H1 (cell line): ENCODE data around the gene FMN2. TPM values are rescaled to one million over a fixed set of nuclear protein-coding genes. Genes with fewer than 3 reads are reported as not detected.

Source experiments
- CTCF ChIA-PET: fragments of 300-600 bp; sonication (Branson Sonifier 250); formaldehyde crosslinking; loops from one replicate; lab custom pipeline; 2021; ENCODE audit not compliant: partially characterized antibody; lab: Charles Lee
- POLR2A ChIA-PET: fragments of 300-600 bp; sonication (Branson Sonifier 250); formaldehyde crosslinking; loops from one replicate; lab custom pipeline; 2021; ENCODE audit warnings: inconsistent platforms; ENCODE audit not compliant: partially characterized antibody; lab: Charles Lee
- DNase-seq, 2 experiments: peaks; one replicate each; pipeline versions ENCODE4 v3.0.0 to v3.0.0-alpha.2; 2010 to 2022; ENCODE audit warnings: low spot score in 2 of 2, low read depth in 1 of 2, mixed read lengths in 1 of 2
- FAIRE-seq: peaks from 2 replicates; lab custom pipeline; 2011; peaks lifted over from hg19 to GRCh38; lab: Jason Lieb, UNC
- H2AFZ ChIP-seq: 2 replicates; pipeline ENCODE4 v1.8.1; 2012; ENCODE audit warnings: low read length, inconsistent platforms
- H2AK5ac ChIP-seq: 2 replicates; pipeline ENCODE4 v1.6.1; 2013; ENCODE audit warnings: low read depth, low read length
- H2BK120ac ChIP-seq: replicated peaks from 2 replicates; pipeline ENCODE3; 2013; ENCODE audit warnings: low read depth, low read length, inconsistent platforms
- H2BK12ac ChIP-seq: 2 replicates; pipeline ENCODE4 v1.6.1; 2013; ENCODE audit warnings: low read depth, low read length
- H2BK15ac ChIP-seq: 2 replicates; pipeline ENCODE4 v1.6.1; 2013; ENCODE audit warnings: low read length
- H2BK20ac ChIP-seq: 2 replicates; pipeline ENCODE4 v1.6.1; 2013; ENCODE audit warnings: low read length
- H2BK5ac ChIP-seq: 2 replicates; pipeline ENCODE4 v1.6.1; 2013; ENCODE audit warnings: low read depth, low read length
- H3K14ac ChIP-seq: 2 replicates; pipeline ENCODE4 v1.6.1; 2013; ENCODE audit warnings: inconsistent platforms; ENCODE audit not compliant: insufficient read length
- H3K18ac ChIP-seq: 2 replicates; pipeline ENCODE4 v1.6.1; 2013; ENCODE audit warnings: low read length; ENCODE audit errors: extremely low read depth
- H3K23ac ChIP-seq: 2 replicates; pipeline ENCODE4 v1.6.1; 2013; ENCODE audit warnings: inconsistent platforms; ENCODE audit not compliant: insufficient read length
- H3K23me2 ChIP-seq: 2 replicates; pipeline ENCODE4 v1.6.1; 2013; ENCODE audit warnings: low read depth, low read length
- H3K27ac ChIP-seq: 2 replicates; pipeline ENCODE4 v1.6.1; 2011; ENCODE audit warnings: low read depth, low read length, inconsistent platforms
- H3K27me3 ChIP-seq, 4 experiments: replicated peaks in 1 of 4; 1 replicate in 1 of 4; 2 replicates in 3 of 4; pipeline versions ENCODE4 v1.6.1 to v1.8.1; 2011 to 2013; ENCODE audit warnings: low read length in 3 of 4, mild to moderate bottlenecking in 3 of 4, inconsistent platforms in 2 of 4, mixed read lengths in 2 of 4, moderate library complexity in 1 of 4; ENCODE audit not compliant: control insufficient read depth in 3 of 4, insufficient read depth in 3 of 4; ENCODE audit errors: extremely low read depth in 1 of 4
- H3K36me3 ChIP-seq, 4 experiments: 2 replicates each; pipeline versions ENCODE4 v1.6.1 to v1.8.1; 2011 to 2013; ENCODE audit warnings: mild to moderate bottlenecking in 4 of 4, low read length in 3 of 4, moderate library complexity in 2 of 4, control low read depth in 1 of 4, inconsistent platforms in 1 of 4; ENCODE audit not compliant: insufficient read depth in 4 of 4, control insufficient read depth in 2 of 4
- H3K4ac ChIP-seq: replicated peaks from 2 replicates; pipeline ENCODE3; 2013; ENCODE audit warnings: low read length, low read depth, mixed read lengths, inconsistent platforms; ENCODE audit not compliant: insufficient read length
- H3K4me1 ChIP-seq, 4 experiments: replicated peaks in 1 of 4; 1 replicate in 1 of 4; 2 replicates in 3 of 4; pipeline versions ENCODE4 v1.6.1 to v1.8.1; 2011 to 2013; ENCODE audit warnings: low read length in 3 of 4, inconsistent platforms in 2 of 4, mixed read lengths in 1 of 4; ENCODE audit not compliant: insufficient read depth in 4 of 4, control insufficient read depth in 3 of 4
- H3K4me2 ChIP-seq, 2 experiments: 2 replicates each; pipeline versions ENCODE4 v1.6.1 to v1.8.1; 2011 to 2013; ENCODE audit warnings: low read depth in 2 of 2, low read length in 2 of 2, control low read depth in 1 of 2, inconsistent platforms in 1 of 2, mild to moderate bottlenecking in 1 of 2; ENCODE audit not compliant: insufficient read depth in 1 of 2
- H3K4me3 ChIP-seq, 4 experiments: fragments of 200-600, 300-600 bp in 1 of 4; sonication (generic), shearing (Covaris generic), sonication (Bioruptor Twin) in 1 of 4; 2 replicates each; pipeline versions ENCODE4 v1.5.1 to v1.8.1; 2011 to 2016; ENCODE audit warnings: low read length in 4 of 4, low read depth in 3 of 4, control low read depth in 2 of 4, inconsistent platforms in 2 of 4, mild to moderate bottlenecking in 2 of 4, mixed read lengths in 1 of 4, moderate library complexity in 1 of 4; ENCODE audit not compliant: insufficient read depth in 2 of 4; ENCODE audit errors: extremely low read depth in 1 of 4
- H3K56ac ChIP-seq: replicated peaks from 2 replicates; pipeline ENCODE3; 2013; ENCODE audit warnings: low read depth, mild to moderate bottlenecking, mixed read lengths, low read length, inconsistent platforms; ENCODE audit not compliant: insufficient read length
- H3K79me1 ChIP-seq: 2 replicates; pipeline ENCODE4 v1.6.1; 2013; ENCODE audit warnings: low read depth, low read length, control low read depth
- H3K79me2 ChIP-seq, 2 experiments: 2 replicates each; pipeline versions ENCODE4 v1.6.1 to v1.8.1; 2012 to 2013; ENCODE audit warnings: low read length in 2 of 2, mild to moderate bottlenecking in 2 of 2, inconsistent platforms in 1 of 2; ENCODE audit not compliant: insufficient read depth in 2 of 2, control insufficient read depth in 1 of 2
- H3K9ac ChIP-seq, 4 experiments: replicated peaks in 1 of 4; 1 replicate in 1 of 4; 2 replicates in 3 of 4; pipeline versions ENCODE4 v1.6.1 to v1.8.1; 2011 to 2013; ENCODE audit warnings: low read depth in 3 of 4, low read length in 3 of 4, control low read depth in 2 of 4, mild to moderate bottlenecking in 2 of 4, moderate library complexity in 2 of 4, inconsistent platforms in 1 of 4; ENCODE audit errors: extremely low read depth in 1 of 4
- H3K9me3 ChIP-seq, 2 experiments: 2 replicates each; pipeline versions ENCODE4 v1.6.1 to v1.8.1; 2012 to 2013; ENCODE audit warnings: mild to moderate bottlenecking in 2 of 2, moderate library complexity in 2 of 2, control low read depth in 1 of 2, inconsistent platforms in 1 of 2, low read depth in 1 of 2, low read length in 1 of 2, mixed read lengths in 1 of 2; ENCODE audit not compliant: insufficient read depth in 2 of 2
- H4K20me1 ChIP-seq, 2 experiments: replicated peaks in 1 of 2; 2 replicates each; pipeline versions ENCODE3 to v1.8.1; 2011 to 2013; ENCODE audit warnings: inconsistent platforms in 2 of 2, low read length in 2 of 2, mild to moderate bottlenecking in 1 of 2; ENCODE audit not compliant: insufficient read depth in 2 of 2, control insufficient read depth in 1 of 2
- H4K5ac ChIP-seq: 2 replicates; pipeline ENCODE4 v1.6.1; 2013; ENCODE audit warnings: low read length, low read depth, mixed read lengths, inconsistent platforms; ENCODE audit not compliant: insufficient read length
- H4K8ac ChIP-seq: 2 replicates; pipeline ENCODE4 v1.8.0; 2013; ENCODE audit warnings: mild to moderate bottlenecking, moderate library complexity, low read length, inconsistent platforms; ENCODE audit not compliant: insufficient read depth; ENCODE audit errors: extremely low read depth
- H4K91ac ChIP-seq: replicated peaks from 2 replicates; pipeline ENCODE3; 2013; ENCODE audit warnings: low read length, mixed read lengths, inconsistent platforms; ENCODE audit not compliant: insufficient read length
- BCL11A ChIP-seq, 2 experiments: IDR thresholded peaks; one replicate each; pipeline ENCODE4 v1.6.1; 2011; ENCODE audit warnings: low read depth in 2 of 2, low read length in 2 of 2, mild to moderate bottlenecking in 2 of 2
- BRCA1 ChIP-seq: IDR thresholded peaks from 2 replicates; pipeline ENCODE4 v1.6.1; 2012; ENCODE audit warnings: low read depth, low read length, improper control_type of control experiment
- CEBPB ChIP-seq: IDR thresholded peaks from 2 replicates; pipeline ENCODE4 v1.6.1; 2012; ENCODE audit warnings: low read depth, low read length
- EGR1 ChIP-seq: IDR thresholded peaks from 2 replicates; pipeline ENCODE4 v1.6.1; 2011; ENCODE audit warnings: low read depth, low read length, borderline replicate concordance
- HDAC6 ChIP-seq: IDR thresholded peaks from one replicate; pipeline ENCODE4 v1.7.1; 2012; ENCODE audit warnings: low read depth, mild to moderate bottlenecking, inconsistent platforms, low read length, moderate library complexity
- JUND ChIP-seq: IDR thresholded peaks from 2 replicates; pipeline ENCODE4 v1.6.1; 2011; ENCODE audit warnings: mild to moderate bottlenecking, improper control_type of control experiment, low read length
- MAFK ChIP-seq: IDR thresholded peaks from 2 replicates; pipeline ENCODE4 v1.6.1; 2012; ENCODE audit warnings: low read depth, mild to moderate bottlenecking, improper control_type of control experiment, low read length
- NRF1 ChIP-seq: IDR thresholded peaks from 2 replicates; pipeline ENCODE4 v1.6.1; 2011; ENCODE audit warnings: mild to moderate bottlenecking, low read depth, low read length, improper control_type of control experiment
- RXRA ChIP-seq: IDR thresholded peaks from 2 replicates; pipeline ENCODE4 v1.6.1; 2011; ENCODE audit warnings: low read depth, mild to moderate bottlenecking, low read length, moderate library complexity; ENCODE audit not compliant: insufficient read depth
- SP1 ChIP-seq: IDR thresholded peaks from 2 replicates; pipeline ENCODE4 v1.6.1; 2011; ENCODE audit warnings: low read depth, low read length
- SP4 ChIP-seq: IDR thresholded peaks from 2 replicates; pipeline ENCODE4 v1.6.1; 2012; ENCODE audit warnings: low read length, inconsistent platforms
- SRF ChIP-seq: IDR thresholded peaks from 2 replicates; pipeline ENCODE4 v1.6.1; 2011; ENCODE audit warnings: mild to moderate bottlenecking, low read depth, low read length, moderate library complexity
- TCF12 ChIP-seq: IDR thresholded peaks from 2 replicates; pipeline ENCODE4 v1.6.1; 2011; ENCODE audit warnings: low read depth, mild to moderate bottlenecking, low read length
- TEAD4 ChIP-seq: IDR thresholded peaks from 2 replicates; pipeline ENCODE4 v1.6.1; 2012; ENCODE audit warnings: low read depth, low read length, inconsistent platforms, mixed read lengths
- YY1 ChIP-seq: IDR thresholded peaks from 2 replicates; pipeline ENCODE4 v1.6.1; 2011; ENCODE audit warnings: low read depth, mild to moderate bottlenecking, low read length
- WGBS, 2 experiments: shearing (Covaris generic) in 1 of 2; methylation state at CpG; one replicate each; pipeline versions ENCODE4 v1.1.6 to v1.1.7; 2013 to 2015; ENCODE audit warnings: low lambda C conversion rate in 2 of 2, mixed read lengths in 2 of 2, inconsistent platforms in 1 of 2, low coverage in 1 of 2, missing lambda C conversion rate in 1 of 2; ENCODE audit not compliant: insufficient replicate concordance in 2 of 2, insufficient coverage in 1 of 2, insufficient read length in 1 of 2; ENCODE audit errors: extremely low coverage in 1 of 2, missing lambda C conversion rate in 1 of 2; 5-methylcytosine and 5-hydroxymethylcytosine counted together
- polyA plus RNA-seq, 7 experiments: library from polyadenylated mRNA; depleted of rRNA in 3 of 7; stranded (reverse) in 5 of 7; unstranded in 2 of 7; fragments of >200 nt in 5 of 7; fragments of 200-250 nt in 2 of 7; gene quantifications; 1 replicate in 5 of 7; 2 replicates in 1 of 7; 4 replicates in 1 of 7; pipeline versions ENCODE4 v1.2.1 to v1.2.3, GENCODE V29; 2011 to 2013; ENCODE audit warnings: missing spikeins in 2 of 7, mixed read lengths in 2 of 7
- total RNA-seq: library from RNA; stranded (reverse); fragmentation: NEBNext Ultra II Directional; extraction: Animal tissue kit (Norgen Biotek cat#: 25700); gene quantifications from 2 replicates; pipeline ENCODE4 v1.2.1, GENCODE V29; 2021
- TF ChIP-seq, protein P1 (sequence below): IDR thresholded peaks from 2 replicates; pipeline ENCODE4 v1.6.1; 2011; ENCODE audit warnings: low read depth, mild to moderate bottlenecking, low read length; ENCODE audit not compliant: insufficient read depth

The FMN2 gene
- total and polyA plus RNA-seq, 2 of the 8 experiments (the other 6 are each of a cell fraction or from before 2014, with no cell fraction given) = 0.83 to 2.0 TPM

DNA sequence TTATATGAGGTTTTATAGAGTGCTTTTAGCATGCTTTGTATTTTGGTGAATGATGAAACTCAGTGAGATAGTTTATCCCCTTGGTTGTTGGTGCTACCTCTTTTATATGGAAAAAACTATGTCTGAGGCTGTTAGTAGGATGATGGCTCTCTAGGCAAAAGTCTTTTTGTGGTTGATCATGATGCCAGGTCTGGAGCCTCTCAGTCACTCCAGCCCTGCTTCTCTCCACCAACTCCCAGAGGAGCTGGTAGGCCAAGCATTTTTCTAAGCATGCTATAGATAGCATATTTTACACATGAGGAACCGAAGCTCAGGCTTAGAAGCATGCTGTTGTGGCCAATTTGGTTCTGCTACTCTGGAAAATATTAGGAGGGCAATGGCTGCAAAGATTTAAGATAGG, 82.2 kb downstream of the FMN2 start:
- Histone ChIP-seq H3K4me3 (no peak overlapping the region), H3K4me2 (no peak overlapping the region), H3K56ac (no peak overlapping the region), H2AFZ (no peak overlapping the region), H3K23ac (no peak overlapping the region), H3K36me3 (no peaks in the 10 kb centered on the region), H4K5ac (no peak overlapping the region), H3K27ac (no peak overlapping the region), H3K79me2 (no peaks in the 10 kb centered on the region), H4K20me1 (no peaks in the 10 kb centered on the region), H3K18ac (no peak overlapping the region), H4K91ac (no peak overlapping the region), H3K4me1 (no peaks in the 10 kb centered on the region), H3K9ac (no peak overlapping the region), H3K27me3 (no peaks in the 10 kb centered on the region), H2BK20ac (no peak overlapping the region), H2BK12ac (no peak overlapping the region), H3K23me2 (no peaks in the 10 kb centered on the region), H2AK5ac (no peak overlapping the region), H2BK15ac (no peak overlapping the region), H3K79me1 (no peaks in the 10 kb centered on the region), H2BK5ac (no peak overlapping the region), H3K14ac (no peak overlapping the region), H4K8ac (no peak overlapping the region), H3K4ac (no peak overlapping the region), H2BK120ac (no peak overlapping the region), H3K9me3 (no peaks in the 10 kb centered on the region)
- DNase-seq = no peak
- 100% methylated on average over 1 of the region's 1 CpG; no CpG with 5 or more reads in 1 of the 2 experiments for WGBS, 2 experiments
- ChIA-PET CTCF (interaction anchor here (1.0 to 2.8 kb wide), 5 partner anchors 14 to 51 kb away, joined by 3 to 13 read pairs (median 3); no protein-coding TSS in a partner anchor), POLR2A (no interaction called here)
- no peak for FAIRE-seq
- TF ChIP-seq SP1 = no peak
- TF ChIP-seq HDAC6 = no peak
- TF ChIP-seq CEBPB = no peak
- TF ChIP-seq NRF1 = no peak
- no peak for TF ChIP-seq BCL11A (IDR thresholded peaks at IDR 0.05; ENCODE audit: low read depth in 2 of 2, low read length in 2 of 2)
- TF ChIP-seq SRF = no peak
- TF ChIP-seq EGR1 = no peak
- no peak for TF ChIP-seq BRCA1
- no peak for TF ChIP-seq YY1
- TF ChIP-seq JUND = no peak
- no peak for TF ChIP-seq RXRA
- TF ChIP-seq TCF12 = no peak
- no peak for TF ChIP-seq SP4
- TF ChIP-seq MAFK = no peak
- TF ChIP-seq, protein P1, sequence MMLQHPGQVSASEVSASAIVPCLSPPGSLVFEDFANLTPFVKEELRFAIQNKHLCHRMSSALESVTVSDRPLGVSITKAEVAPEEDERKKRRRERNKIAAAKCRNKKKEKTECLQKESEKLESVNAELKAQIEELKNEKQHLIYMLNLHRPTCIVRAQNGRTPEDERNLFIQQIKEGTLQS = no peak
- TF ChIP-seq TEAD4 = no peak
